Activated B cell treated with CpG ODN at 0.5 μM for 24 hours (primary cell): ENCODE data around the gene PLA2G2E. TPM values are rescaled to one million over a fixed set of nuclear protein-coding genes. Genes with fewer than 3 reads are reported as not detected.

Experiments used
- ATAC-seq: fragments of 200-7000 bp; cut with Tn5 transposase; one replicate; pipeline ENCODE4 v1.10.0; 2021; ENCODE audit warnings: low read depth, mild to moderate bottlenecking, moderate library complexity
- CTCF ChIA-PET: fragments of 350-600 bp; sonication (Branson Sonifier 250); formaldehyde crosslinking; loops from one replicate; lab custom pipeline; 2021; ENCODE audit warnings: antibody characterized with exemption; lab: Charles Lee
- POLR2A ChIA-PET: fragments of 350-600 bp; sonication (Branson Sonifier 250); formaldehyde crosslinking; loops from one replicate; lab custom pipeline; 2021; ENCODE audit warnings: antibody characterized with exemption; lab: Charles Lee
- DNase-seq: peaks from one replicate; pipeline ENCODE4 v3.0.0; 2022
- H3K27ac Mint-ChIP-seq: one replicate; pipeline ENCODE4 v1.8.0; 2020; ENCODE audit warnings: mixed read lengths
- H3K27me3 Mint-ChIP-seq: one replicate; pipeline ENCODE4 v1.8.0; 2021; ENCODE audit warnings: mixed read lengths
- H3K36me3 Mint-ChIP-seq: one replicate; pipeline ENCODE4 v1.8.0; 2021; ENCODE audit warnings: low read depth, mixed read lengths
- H3K4me1 Mint-ChIP-seq: one replicate; pipeline ENCODE4 v1.8.0; 2021; ENCODE audit warnings: mixed read lengths
- H3K4me3 Mint-ChIP-seq: one replicate; pipeline ENCODE4 v1.8.0; 2020; ENCODE audit warnings: mild to moderate bottlenecking, mixed read lengths
- H3K9me3 Mint-ChIP-seq: one replicate; pipeline ENCODE4 v1.8.0; 2020; ENCODE audit warnings: mixed read lengths
- CTCF ChIP-seq: fragments of 200-600 bp; IDR thresholded peaks from one replicate; pipeline ENCODE4 v1.8.0; 2022; ENCODE audit warnings: antibody characterized with exemption, mild to moderate bottlenecking
- intact Hi-C: fragments of 100-400 bp; cut with micrococcal nuclease; formaldehyde crosslinking; loops from one replicate; pipeline ENCODE4 v1.15.1; 2024
- total RNA-seq: library from RNA; stranded (reverse); gene quantifications from 2 replicates; pipeline ENCODE4 v1.2.3, GENCODE V29; 2022

Gene PLA2G2E
- total RNA-seq: not detected in 2 replicates

GRCh38 chr1:19923137-19923952 is at the start of gene PLA2G2E:
Gene PLA2G2E, minus strand, starts transcription at chr1:19923617. Its CDS starts 58 bp downstream, at chr1:19923559.
- H3K27ac Mint-ChIP-seq: no peak within 1 kb of the TSS
- POLR2A ChIA-PET: no interaction called here

GRCh38 chr1:19971664-19972063 is 48.2 kb upstream of the PLA2G2E start:
- ATAC-seq (no peak), DNase-seq (no peak)
- no peak overlapping the region for H3K27ac Mint-ChIP-seq
- TF ChIP-seq CTCF: no peak
- no peaks in the 10 kb centered on the region for H3K9me3 Mint-ChIP-seq
- H3K36me3 Mint-ChIP-seq: no peaks in the 10 kb centered on the region
- POLR2A ChIA-PET: no interaction called here
- CTCF ChIA-PET: no interaction called here
- H3K27me3 Mint-ChIP-seq: peaks cover 19% of the 10 kb centered on the region
- no peak overlapping the region for H3K4me3 Mint-ChIP-seq
- intact Hi-C loops: no loop called here
- peaks cover 3% of the 10 kb centered on the region for H3K4me1 Mint-ChIP-seq

More at GRCh38 chr1:19923137-19923952, at the start of gene PLA2G2E:
- DNase-seq (no peak), ATAC-seq (no peak)
- no peaks in the 10 kb centered on the region for H3K36me3 Mint-ChIP-seq
- no peaks in the 10 kb centered on the region for H3K4me1 Mint-ChIP-seq
- TF ChIP-seq CTCF: no peak
- no peak within 1 kb of the TSS for H3K4me3 Mint-ChIP-seq
- intact Hi-C loops: no loop called here
- CTCF ChIA-PET: interaction anchor here (0.5 kb wide), 1 partner anchor 340 kb away, joined by 3 read pairs; no protein-coding TSS in a partner anchor
- no peaks in the 10 kb centered on the region for H3K9me3 Mint-ChIP-seq
- peaks cover 5% of the 10 kb centered on the region for H3K27me3 Mint-ChIP-seq

- H3K36me3 Mint-ChIP-seq: no peaks in the 10 kb centered on the region
Observed at GRCh38 chr1:19969898-19970660, 46.7 kb upstream of the PLA2G2E start.

GRCh38 chr1:19967808-19968207 is 44.4 kb upstream of the PLA2G2E start:
- Mint-ChIP-seq H3K36me3 (no peaks in the 10 kb centered on the region), H3K9me3 (peaks cover 6% of the 10 kb centered on the region), H3K27ac (no peak overlapping the region), H3K4me1 (peaks cover 2% of the 10 kb centered on the region), H3K27me3 (peaks cover 38% of the 10 kb centered on the region), H3K4me3 (no peak overlapping the region)
- TF ChIP-seq CTCF: no peak
- ChIA-PET CTCF (no interaction called here), POLR2A (no interaction called here)
- intact Hi-C loops: no loop called here
- no peak for ATAC-seq
- DNase-seq: no peak

More at GRCh38 chr1:19969898-19970660, 46.7 kb upstream of the PLA2G2E start:
- H3K27me3 Mint-ChIP-seq: peaks cover 26% of the 10 kb centered on the region
- ChIA-PET CTCF (no interaction called here), POLR2A (no interaction called here)
- no peak overlapping the region for H3K4me3 Mint-ChIP-seq
- no peak overlapping the region for H3K27ac Mint-ChIP-seq
- H3K9me3 Mint-ChIP-seq: no peaks in the 10 kb centered on the region
- peaks cover 4% of the 10 kb centered on the region for H3K4me1 Mint-ChIP-seq
- intact Hi-C loops: no loop called here
- DNase-seq (no peak), ATAC-seq (no peak)
- no peak for TF ChIP-seq CTCF

- intact Hi-C loops: no loop called here
- ATAC-seq: no peak
- Mint-ChIP-seq H3K36me3 (no peaks in the 10 kb centered on the region), H3K4me3 (no peak overlapping the region), H3K27me3 (peaks cover 26% of the 10 kb centered on the region), H3K27ac (no peak overlapping the region), H3K9me3 (peaks cover 6% of the 10 kb centered on the region), H3K4me1 (peaks cover 8% of the 10 kb centered on the region)
- ChIA-PET CTCF (no interaction called here), POLR2A (interaction anchor here (0.6 kb wide), 1 partner anchor 199 kb away, joined by 4 read pairs; no protein-coding TSS in a partner anchor)
- TF ChIP-seq CTCF: no peak
- no peak for DNase-seq
Observed at GRCh38 chr1:19964542-19964941, 41.1 kb upstream of the PLA2G2E start.
